Measurements from ENCODE around the gene MEG3.
"Not testable (repeated sequence)": the region's sequence is repeated elsewhere in the genome, so short reads cannot be mapped to it uniquely, and the experiment has no call there.

The MEG3 gene

GRCh38 chr14:100815478-100816285 is 10.2 kb upstream of the MEG3 start:
- no peak for DNase-seq (ENCODE audit: low read depth in 2 of 3, low spot score in 2 of 3)

GRCh38 chr14:100816286-100816949 is 9.5 kb upstream of the MEG3 start:
- DNase-seq (ENCODE audit: low read depth in 2 of 3, low spot score in 2 of 3) = no peak

GRCh38 chr14:100816950-100817901 is 8.7 kb upstream of the MEG3 start:
- DNase-seq (ENCODE audit: low read depth in 2 of 3, low spot score in 2 of 3) = no peak

DNA sequence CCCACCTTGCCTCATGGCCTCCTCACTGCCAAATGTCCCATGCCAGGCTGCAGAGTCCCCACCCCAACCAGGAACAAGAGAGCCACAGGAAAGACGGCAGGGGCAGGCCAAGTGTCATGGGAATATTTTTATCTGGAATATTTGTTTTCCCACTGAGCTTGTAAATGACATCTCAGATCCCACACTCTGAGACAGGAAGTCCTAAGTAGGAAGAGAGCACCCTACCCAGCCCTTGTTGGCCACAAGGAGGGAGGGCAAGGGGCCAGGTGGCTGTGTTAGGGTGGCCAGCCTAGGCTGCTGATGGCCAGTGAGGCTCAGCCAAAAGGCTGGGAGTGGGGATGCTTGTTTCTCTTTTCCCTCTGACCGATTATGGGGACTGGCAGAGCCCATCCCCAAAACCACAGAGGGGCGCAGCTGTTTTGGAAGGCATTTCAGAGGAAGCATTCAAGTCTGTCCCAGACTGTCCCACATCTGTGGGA is 7.7 kb upstream of the MEG3 start:
- DNase-seq (ENCODE audit: low read depth in 2 of 3, low spot score in 2 of 3) = no peak

- not testable (repeated sequence) for DNase-seq (ENCODE audit: low read depth in 2 of 3, low spot score in 2 of 3)
Measured at GRCh38 chr14:100818923-100819322, 7.0 kb upstream of the MEG3 start.

- no peak for DNase-seq (ENCODE audit: low read depth in 2 of 3, low spot score in 2 of 3)
Measured at GRCh38 chr14:100819453-100819828, 6.5 kb upstream of the MEG3 start.

- no peak for DNase-seq (ENCODE audit: low read depth in 2 of 3, low spot score in 2 of 3)
Measured at GRCh38 chr14:100819829-100820475, 6.0 kb upstream of the MEG3 start.

- no peak for DNase-seq (ENCODE audit: low read depth in 2 of 3, low spot score in 2 of 3)
Measured at GRCh38 chr14:100820957-100821356, 5.0 kb upstream of the MEG3 start.

DNA sequence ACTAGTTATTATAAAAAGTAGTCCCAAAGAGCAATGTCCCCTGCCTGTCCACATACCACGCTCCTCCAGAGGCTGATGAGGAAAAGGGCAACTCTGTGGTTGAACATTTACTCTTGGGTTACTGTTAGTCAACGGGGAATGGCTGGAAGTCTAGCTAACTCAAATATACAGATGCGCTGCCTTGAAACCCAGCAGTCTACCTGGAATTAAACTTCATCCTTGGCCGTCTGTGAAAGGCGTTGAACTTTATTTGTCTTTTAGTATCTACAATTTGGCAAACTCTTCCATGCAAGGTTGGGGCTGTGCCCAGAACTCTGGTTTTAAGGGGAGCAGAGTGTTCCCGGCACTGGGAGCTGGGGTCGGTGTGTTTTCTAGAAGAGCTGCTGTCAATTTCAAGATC is 3.9 kb upstream of the MEG3 start:
- DNase-seq (ENCODE audit: low read depth in 2 of 3, low spot score in 2 of 3) = no peak

- no peak for DNase-seq (ENCODE audit: low read depth in 2 of 3, low spot score in 2 of 3)
Measured at GRCh38 chr14:100822532-100823296, 3.2 kb upstream of the MEG3 start.

DNA sequence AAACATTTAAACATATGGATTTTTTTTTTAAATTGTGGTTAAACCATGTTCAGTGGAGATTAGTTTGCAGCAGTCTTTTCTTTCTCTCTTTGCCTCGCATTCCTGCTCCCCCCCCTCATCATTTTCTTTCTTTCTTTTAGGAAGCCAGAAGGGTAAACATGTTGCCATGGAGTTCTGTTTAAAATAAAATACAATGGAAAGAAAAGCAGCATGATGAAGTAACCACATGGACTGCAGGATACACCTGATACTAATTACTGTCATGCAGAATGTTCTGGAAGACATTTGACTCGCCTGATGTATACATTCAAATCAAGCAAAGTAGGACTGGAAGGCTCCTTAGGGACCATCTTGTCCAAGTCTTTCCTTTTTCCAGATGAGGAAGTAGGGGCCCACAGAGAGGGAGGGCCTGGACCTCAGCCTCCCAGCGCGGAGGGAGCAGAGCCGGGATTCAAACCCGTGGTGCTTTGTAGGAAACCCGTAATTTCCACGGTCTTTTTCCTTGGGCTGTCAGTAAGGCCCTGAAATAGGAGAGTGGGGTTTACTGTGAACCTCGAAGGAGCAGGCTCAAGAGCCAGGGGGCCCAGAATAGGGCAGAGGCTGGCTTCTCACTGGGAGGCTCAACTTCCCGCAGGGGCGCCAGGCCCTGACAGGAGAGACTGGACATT is 2.4 kb upstream of the MEG3 start:
- no peak for DNase-seq (ENCODE audit: low read depth in 2 of 3, low spot score in 2 of 3)

DNA sequence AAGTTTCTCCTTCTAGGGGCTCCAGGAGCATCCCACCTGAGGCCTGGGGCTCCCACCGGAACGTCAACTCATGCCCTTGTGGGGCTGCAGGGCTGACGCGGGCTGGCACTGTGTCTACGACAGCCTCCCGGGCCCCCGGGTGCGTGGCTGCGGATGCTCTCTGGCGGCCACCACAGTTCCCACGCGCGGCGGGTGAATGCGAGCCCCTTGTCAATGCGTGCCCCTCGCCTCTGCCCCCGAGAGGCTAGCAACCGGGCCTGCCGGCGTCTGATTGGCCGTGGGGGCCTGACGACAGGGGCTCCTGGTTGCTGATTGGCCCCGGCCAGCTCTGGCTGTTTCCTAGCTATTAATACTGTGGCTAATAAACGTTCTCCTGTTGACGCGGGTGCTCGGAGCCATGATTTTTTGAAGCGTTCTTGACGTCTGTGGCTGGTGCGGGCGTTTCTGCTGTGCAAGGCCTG is 1.8 kb upstream of the MEG3 start:
- DNase-seq (ENCODE audit: low read depth in 2 of 3, low spot score in 2 of 3) = no peak

DNA sequence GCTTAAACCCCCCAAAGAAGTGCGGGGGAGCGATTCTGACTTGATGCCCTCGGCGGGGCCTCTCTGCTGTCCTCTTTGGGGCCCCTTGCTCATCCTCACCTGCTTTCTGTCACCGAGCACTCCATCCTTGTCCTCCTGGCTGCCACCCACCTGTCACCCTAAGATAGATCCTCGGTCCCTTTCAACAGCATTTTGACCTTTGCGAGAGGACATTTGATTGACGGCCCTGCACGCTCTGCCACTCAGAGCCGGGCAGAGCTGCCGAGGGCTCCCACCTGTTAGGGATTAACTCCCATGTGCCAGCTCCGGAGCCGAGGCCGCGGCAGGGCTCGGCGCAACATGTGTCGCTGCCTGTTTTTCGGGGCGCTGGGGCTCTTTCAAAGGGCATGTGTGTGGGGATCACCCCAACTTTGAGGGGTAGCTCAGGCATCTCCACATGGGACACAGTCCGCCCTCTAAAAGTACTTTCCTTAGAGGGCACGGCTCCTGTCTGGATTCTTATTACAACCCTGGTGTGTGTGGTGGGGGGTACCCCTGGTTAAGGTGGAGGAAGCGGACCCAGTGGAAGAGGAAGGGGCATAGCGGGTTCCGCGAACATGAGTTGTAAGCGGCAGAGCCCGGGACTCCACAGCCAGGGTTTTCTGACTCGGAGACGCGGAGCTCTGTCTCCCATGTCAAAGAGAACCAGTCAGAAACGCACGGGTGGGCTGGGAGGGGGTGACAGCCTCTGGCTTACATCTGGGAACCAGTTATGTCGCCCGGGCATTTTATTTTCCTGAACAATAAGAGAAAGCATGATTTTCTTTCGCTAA is 811 bp upstream of the MEG3 start:
- no peak for DNase-seq (ENCODE audit: low read depth in 2 of 3, low spot score in 2 of 3)

GRCh38 chr14:100826391-100827100 is 628 bp downstream of the MEG3 start:
- DNase-seq (ENCODE audit: low read depth in 2 of 3, low spot score in 2 of 3) = no peak

DNA sequence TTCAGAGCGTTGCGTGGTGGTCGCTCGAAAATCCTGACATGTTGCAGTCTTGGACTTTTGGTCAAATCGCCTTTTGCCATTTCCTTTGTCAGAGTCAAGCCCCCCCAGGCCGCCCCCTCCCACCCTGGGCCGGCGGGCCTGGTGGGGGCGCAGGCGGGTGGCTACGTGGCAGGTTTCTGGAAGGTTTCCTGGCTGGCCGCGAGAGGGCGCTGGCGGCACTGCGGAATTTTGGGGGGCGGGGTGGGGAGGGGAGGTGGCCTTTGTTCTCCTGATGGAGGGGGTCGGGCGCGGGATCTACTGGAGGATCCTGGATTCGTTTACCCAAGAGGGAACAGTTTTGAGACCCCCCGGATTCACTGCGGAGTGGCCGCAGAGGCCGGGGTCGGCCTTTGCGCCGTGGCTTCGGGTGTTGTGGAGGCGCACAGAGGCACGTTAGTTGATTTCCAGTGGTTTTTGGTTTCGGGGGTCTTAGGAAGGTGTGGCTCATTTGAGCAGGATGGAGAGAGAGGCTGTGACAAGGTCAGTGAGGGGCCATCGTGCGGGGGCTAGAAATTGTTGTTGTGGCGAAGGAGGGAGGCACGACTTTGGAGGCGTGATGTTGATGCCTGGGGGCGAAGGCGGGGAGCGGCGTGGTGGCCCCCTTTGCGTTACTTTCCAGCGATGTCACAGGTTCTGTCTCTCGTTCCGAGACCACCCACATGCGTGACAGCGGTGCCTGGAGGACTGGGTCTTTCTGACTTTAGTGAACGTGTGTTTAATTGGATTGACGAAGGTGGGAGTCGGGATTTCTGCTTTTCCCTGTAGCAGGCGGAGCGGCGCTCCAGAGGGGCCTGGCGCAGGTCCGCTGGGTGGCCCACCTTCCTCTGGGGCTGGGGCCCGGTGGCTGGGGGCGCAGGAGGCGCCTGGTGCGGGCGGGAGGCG is 1.4 kb downstream of the MEG3 start:
- no peak for DNase-seq (ENCODE audit: low read depth in 2 of 3, low spot score in 2 of 3)

DNA sequence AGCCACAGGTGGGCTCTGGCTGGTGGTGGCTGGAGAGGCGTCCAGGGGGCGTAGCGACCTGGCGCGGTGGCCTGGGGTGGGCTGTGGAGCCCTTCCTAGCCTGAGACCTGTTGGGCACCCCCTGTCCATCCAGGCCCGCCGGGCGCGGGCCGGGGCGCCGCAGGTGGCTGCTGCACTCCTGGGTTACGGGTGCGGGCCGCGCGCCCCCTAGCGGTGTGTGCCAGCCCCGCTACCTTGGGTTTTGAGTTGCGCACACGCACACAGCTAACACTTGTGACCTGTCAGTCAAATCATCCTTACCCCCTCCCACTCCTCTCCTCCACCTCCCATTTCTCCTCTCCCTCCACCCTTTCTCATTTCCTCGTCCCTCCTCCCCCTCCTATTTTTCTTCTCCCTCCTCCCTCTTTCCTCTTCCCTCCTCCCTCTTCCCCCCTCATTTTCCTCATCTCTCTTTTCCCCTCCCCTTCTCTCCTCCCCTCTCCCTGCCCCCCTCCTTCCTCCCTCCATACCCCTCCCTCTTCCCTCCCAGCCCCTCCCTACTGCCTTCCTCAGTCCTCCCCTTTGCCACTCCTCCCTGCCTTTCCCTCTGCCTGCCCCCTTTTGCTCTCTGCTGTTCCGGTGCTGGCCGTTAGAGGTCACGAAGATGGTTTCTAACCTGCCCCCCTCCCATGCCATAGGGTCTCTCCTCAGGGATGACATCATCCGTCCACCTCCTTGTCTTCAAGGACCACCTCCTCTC is 2.3 kb downstream of the MEG3 start:
- DNase-seq (ENCODE audit: low read depth in 2 of 3, low spot score in 2 of 3) = no peak

Measured in activated CD8-positive, alpha-beta memory T cell treated with anti-CD3 and anti-CD28 coated beads for 48 hours (primary cell).